ENCODE results near the gene ITPR3. TPM values are rescaled to one million over a fixed set of nuclear protein-coding genes. Genes with fewer than 3 reads are reported as not detected.

ITPR3 gene
- polyA plus RNA-seq, 3 donors: 9.3 to 13.8 (median 13.5) TPM

DNA sequence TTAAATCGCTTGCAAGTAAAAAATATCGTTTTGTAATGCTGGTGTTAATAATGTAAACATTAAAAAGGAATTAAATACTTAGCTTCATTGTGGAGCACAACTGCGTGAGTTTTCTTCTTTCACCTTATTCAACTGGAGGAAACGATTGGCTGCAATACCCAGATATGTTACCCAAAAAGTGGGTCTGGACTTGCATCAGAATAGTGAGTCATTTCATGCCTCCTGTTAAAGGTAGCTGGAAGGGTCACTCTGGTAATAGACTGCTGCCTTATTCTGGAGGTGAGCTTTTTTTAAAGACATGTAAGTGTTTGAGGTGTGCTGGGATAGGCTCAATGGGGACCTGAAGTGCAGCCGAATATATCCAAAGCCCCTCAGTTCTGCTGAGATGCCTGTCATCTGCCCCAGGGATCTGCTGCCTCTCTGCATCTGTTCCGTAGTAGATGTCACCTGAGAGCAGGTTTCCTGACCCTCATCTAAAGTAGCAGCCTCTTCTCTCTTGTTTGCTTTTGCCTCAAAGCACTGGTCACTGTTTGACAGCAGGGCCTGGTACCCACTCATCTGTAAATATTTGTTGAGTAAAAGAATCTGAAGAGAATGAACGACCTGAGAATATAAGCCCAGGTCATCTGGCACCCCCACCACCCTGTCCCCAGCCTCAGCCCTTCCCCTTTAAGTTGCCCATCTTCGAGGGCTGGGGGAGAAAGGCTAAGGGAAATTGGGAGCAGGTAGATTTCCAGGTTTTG lies 95.9 kb downstream of the ITPR3 start:
- WGBS, 3 donors: 73 to 85% (median 84%) methylated on average over 8 of the region's 8 CpGs
- no peak overlapping the region for H3K27ac ChIP-seq (ENCODE audit: low read depth, low read length)

- WGBS, 3 donors: 31 to 41% (median 38%) methylated on average over 6 of the region's 6 CpGs
- H3K27ac ChIP-seq (ENCODE audit: low read depth, low read length): no peak overlapping the region
These were observed 96.9 kb downstream of the ITPR3 start for GRCh38 chr6:33717934-33718455.

DNA sequence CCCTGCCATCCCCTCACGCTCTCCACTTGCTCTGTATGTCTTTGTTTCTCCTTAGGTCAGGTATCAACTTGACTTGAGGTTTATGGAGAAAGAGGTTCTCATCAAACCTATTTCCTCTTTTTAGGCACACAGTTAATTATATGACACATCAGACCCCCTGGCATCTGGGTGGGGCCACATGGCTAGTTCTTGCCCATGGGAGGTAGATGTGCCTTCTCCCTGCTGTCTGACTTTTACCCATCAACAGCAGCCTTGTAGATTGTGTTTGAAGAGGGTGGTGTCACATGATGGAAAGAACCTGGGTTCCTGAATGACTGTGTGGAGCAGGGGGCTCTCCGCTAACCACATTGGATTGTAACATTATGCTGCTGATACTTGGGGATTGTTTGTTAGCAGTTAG lies 97.6 kb downstream of the ITPR3 start:
- WGBS, 3 donors: 91 to 100% (median 92%) methylated on average over 2 of the region's 2 CpGs
- no peak overlapping the region for H3K27ac ChIP-seq (ENCODE audit: low read depth, low read length)

- WGBS, 3 donors: 76 to 82% (median 80%) methylated on average over 11 of the region's 11 CpGs
- no peak overlapping the region for H3K27ac ChIP-seq (ENCODE audit: low read depth, low read length)
These were observed 98.3 kb downstream of the ITPR3 start for GRCh38 chr6:33719326-33719987.

- no peak overlapping the region for H3K27ac ChIP-seq (ENCODE audit: low read depth, low read length)
- WGBS, 3 donors: 53 to 96% (median 84%) methylated on average over 1 of the region's 1 CpG
These were observed 99.9 kb downstream of the ITPR3 start for GRCh38 chr6:33720998-33721397.

- no peak overlapping the region for H3K27ac ChIP-seq (ENCODE audit: low read depth, low read length)
- WGBS, 3 donors: 57 to 83% (median 83%) methylated on average over 5 of the region's 5 CpGs
These were observed 100.4 kb downstream of the ITPR3 start for GRCh38 chr6:33721508-33721907.

- no peak overlapping the region for H3K27ac ChIP-seq (ENCODE audit: low read depth, low read length)
- WGBS, 3 donors: 90 to 93% (median 92%) methylated on average over 5 of the region's 5 CpGs
These were observed 101.0 kb downstream of the ITPR3 start for GRCh38 chr6:33722103-33722623.

GRCh38 chr6:33723371-33724085 lies 102.4 kb downstream of the ITPR3 start:
- WGBS, 3 donors: 34 to 62% (median 59%) methylated on average over 3 of the region's 3 CpGs
- no peak overlapping the region for H3K27ac ChIP-seq (ENCODE audit: low read depth, low read length)

- no peak overlapping the region for H3K27ac ChIP-seq (ENCODE audit: low read depth, low read length)
- 65 to 80% (median 71%) methylated on average over 12 to 13 of the region's 13 CpGs for WGBS, 3 donors
These were observed 103.2 kb downstream of the ITPR3 start for GRCh38 chr6:33724102-33725023.

DNA sequence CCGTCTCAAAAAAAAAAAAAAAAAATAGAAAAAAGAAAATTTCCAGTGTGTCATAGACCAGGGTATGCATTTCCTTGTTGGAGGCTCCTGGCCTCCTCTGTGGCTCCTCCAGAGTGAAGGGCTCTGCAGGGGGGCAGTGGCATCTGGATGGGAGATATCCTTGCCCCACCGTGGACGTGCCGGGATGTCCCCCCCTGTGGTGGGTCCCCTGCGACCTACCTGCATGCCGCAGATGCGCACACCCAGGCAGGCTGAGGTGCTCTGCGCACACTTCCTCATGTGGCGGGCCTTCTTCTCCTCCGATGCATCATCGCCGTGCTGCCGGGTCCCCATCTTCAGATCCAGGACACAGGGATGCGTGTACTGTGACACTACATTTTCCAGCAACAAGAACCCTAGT lies 104.1 kb downstream of the ITPR3 start:
- WGBS, 3 donors: 91 to 95% (median 94%) methylated on average over 13 of the region's 14 CpGs
- no peak overlapping the region for H3K27ac ChIP-seq (ENCODE audit: low read depth, low read length)

DNA sequence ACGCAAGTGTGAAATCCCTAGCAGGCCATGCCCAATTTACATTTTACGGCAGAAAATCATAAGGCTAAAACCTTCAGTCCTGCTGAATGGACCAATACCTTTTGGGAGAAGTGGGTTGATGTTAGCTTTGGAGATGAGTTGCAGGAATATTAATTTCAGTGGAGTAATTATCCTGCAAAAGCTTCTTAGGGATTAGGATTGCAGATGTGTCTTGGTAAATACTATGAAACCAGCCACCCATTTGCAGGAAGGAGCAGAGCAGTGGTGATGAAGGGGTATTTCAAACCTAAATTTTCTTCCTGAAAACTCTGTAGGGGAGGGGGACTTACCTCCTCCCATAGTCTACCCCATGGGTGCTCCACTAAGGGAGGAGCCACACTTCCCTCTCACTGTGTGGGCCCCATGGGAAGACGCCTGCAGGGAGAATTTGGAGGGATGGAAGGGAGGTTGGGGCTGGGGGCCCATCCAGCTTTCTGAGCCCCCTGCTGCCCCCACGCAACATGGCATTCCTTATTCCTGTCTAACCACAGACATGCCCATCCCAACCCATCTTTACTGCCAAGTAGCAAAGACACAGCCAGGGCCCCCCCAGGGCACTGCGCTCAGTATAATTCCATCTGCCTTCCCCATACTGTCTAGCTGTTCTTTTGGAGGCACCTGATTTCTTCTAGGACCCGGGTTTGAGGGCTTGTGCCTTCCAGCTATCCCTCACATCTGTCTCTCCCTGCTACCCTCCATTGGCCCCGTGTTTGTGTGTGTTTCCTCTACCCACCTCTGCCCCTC lies 105.0 kb downstream of the ITPR3 start:
- WGBS, 3 donors: 83 to 93% (median 86%) methylated on average over 7 of the region's 7 CpGs
- H3K27ac ChIP-seq (ENCODE audit: low read depth, low read length): no peak overlapping the region

GRCh38 chr6:33726696-33727095 lies 105.6 kb downstream of the ITPR3 start:
- no peak overlapping the region for H3K27ac ChIP-seq (ENCODE audit: low read depth, low read length)
- WGBS, 3 donors: 93 to 95% (median 94%) methylated on average over 14 to 15 of the region's 15 CpGs

GRCh38 chr6:33727126-33727525 lies 106.0 kb downstream of the ITPR3 start:
- no peak overlapping the region for H3K27ac ChIP-seq (ENCODE audit: low read depth, low read length)
- 56 to 83% (median 81%) methylated on average over 7 of the region's 7 CpGs for WGBS, 3 donors

DNA sequence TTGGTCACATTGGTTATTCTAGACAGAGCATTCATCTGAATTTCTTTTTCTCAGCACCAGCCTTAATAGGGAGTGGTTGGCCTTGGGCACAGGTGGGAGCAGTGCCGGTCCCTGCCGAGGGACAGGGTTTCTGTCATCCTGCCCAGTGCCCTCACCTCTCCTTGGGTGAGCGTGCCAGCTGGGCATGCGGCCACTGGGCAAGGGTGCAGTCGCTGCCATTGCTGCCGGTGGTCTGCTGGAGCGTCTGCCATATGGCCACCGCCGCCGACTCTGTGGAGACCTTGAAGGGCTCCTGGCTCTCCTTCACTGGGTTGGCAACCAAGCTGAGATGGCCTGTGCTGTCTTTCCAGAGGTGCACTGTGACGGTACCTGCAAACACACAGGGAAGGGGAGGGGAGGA lies 106.8 kb downstream of the ITPR3 start:
- 26 to 86% (median 78%) methylated on average over 11 of the region's 11 CpGs for WGBS, 3 donors
- H3K27ac ChIP-seq (ENCODE audit: low read depth, low read length): no peak overlapping the region

- WGBS, 3 donors: 65 to 91% (median 85%) methylated on average over 11 of the region's 11 CpGs
- H3K27ac ChIP-seq (ENCODE audit: low read depth, low read length): no peak overlapping the region
These were observed 107.3 kb downstream of the ITPR3 start for GRCh38 chr6:33728438-33728837.

GRCh38 chr6:33729059-33729458 lies 107.9 kb downstream of the ITPR3 start:
- no peak overlapping the region for H3K27ac ChIP-seq (ENCODE audit: low read depth, low read length)

GRCh38 chr6:33730611-33731010 lies 109.5 kb downstream of the ITPR3 start:
- no peak overlapping the region for H3K27ac ChIP-seq (ENCODE audit: low read depth, low read length)
- WGBS, 3 donors: 64 to 84% (median 83%) methylated on average over 10 of the region's 10 CpGs

More at GRCh38 chr6:33729059-33729458, 107.9 kb downstream of the ITPR3 start:
- whole genome bisulfite sequencing, 3 donors: 87 to 96% (median 93%) methylated on average over 6 of the region's 6 CpGs
